Measurements from ENCODE around the gene PTPRZ1. TPM values are rescaled to one million over a fixed set of nuclear protein-coding genes. Genes with fewer than 3 reads are reported as not detected.

The PTPRZ1 gene
- total RNA-seq, 6 experiments from 2014 or later, result 0.29 to 0.47 TPM; not detected in 4

DNA sequence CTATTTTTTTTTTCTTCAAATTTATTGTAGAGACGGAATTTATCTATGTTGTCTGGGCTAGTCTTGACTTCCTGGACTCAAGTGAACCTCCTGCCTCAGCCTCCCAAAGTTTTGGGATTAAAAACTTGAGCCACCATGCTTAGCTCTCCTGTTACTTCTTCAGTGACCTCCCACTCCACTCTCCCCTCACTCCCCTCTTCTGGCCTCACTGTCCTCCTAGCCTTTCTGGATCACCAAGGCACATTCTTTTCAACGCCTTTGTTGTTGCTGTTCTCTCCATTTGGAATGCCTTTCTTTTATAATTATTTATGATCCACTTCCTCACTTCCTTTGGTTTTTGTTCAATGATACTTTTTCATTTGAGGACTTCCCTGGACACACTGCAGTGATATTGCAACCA, 17.9 kb downstream of the PTPRZ1 start:
- H3K27me3 ChIP-seq, result no peaks in the 10 kb centered on the region
- no peak for ATAC-seq
- DNase-seq, result no peak
- no peaks in the 10 kb centered on the region for H3K9me3 ChIP-seq
- no peak overlapping the region for H3K27ac ChIP-seq
- intact Hi-C loops (cut with DNase I), result no loop called here
- WGBS (ENCODE audit: insufficient coverage, low coverage, low lambda C conversion rate, missing lambda C conversion rate), result 40% methylated on average over 2 of the region's 2 CpGs
- H3K4me3 ChIP-seq, result no peak overlapping the region
- TF ChIP-seq, protein P1, sequence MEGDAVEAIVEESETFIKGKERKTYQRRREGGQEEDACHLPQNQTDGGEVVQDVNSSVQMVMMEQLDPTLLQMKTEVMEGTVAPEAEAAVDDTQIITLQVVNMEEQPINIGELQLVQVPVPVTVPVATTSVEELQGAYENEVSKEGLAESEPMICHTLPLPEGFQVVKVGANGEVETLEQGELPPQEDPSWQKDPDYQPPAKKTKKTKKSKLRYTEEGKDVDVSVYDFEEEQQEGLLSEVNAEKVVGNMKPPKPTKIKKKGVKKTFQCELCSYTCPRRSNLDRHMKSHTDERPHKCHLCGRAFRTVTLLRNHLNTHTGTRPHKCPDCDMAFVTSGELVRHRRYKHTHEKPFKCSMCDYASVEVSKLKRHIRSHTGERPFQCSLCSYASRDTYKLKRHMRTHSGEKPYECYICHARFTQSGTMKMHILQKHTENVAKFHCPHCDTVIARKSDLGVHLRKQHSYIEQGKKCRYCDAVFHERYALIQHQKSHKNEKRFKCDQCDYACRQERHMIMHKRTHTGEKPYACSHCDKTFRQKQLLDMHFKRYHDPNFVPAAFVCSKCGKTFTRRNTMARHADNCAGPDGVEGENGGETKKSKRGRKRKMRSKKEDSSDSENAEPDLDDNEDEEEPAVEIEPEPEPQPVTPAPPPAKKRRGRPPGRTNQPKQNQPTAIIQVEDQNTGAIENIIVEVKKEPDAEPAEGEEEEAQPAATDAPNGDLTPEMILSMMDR (IDR thresholded peaks at IDR 0.05), result no peak
- TF ChIP-seq POLR2A (IDR thresholded peaks at IDR 0.05), result no peak
- no peaks in the 10 kb centered on the region for H3K36me3 ChIP-seq
- no peaks in the 10 kb centered on the region for H3K4me1 ChIP-seq

DNA sequence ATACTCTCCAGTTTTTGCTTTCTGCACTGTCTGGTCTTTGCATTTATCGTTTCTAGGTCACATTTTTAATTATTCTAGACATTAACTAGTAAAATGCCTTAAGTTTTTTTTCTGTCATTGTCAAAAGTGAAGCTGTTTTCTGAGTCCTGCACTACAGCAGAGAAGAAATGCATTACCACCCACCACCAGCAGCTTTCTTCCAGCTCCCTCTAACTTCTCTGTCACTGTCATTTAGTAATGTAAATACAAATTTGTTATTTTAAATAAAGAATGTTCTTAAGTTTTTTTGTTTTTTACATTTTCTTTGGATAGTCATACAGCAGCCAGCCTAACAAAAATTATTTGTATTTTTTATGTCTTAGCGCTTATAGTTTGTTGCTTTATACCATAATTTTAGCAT, 18.8 kb downstream of the PTPRZ1 start:
- intact Hi-C loops (cut with DNase I), result no loop called here
- no peaks in the 10 kb centered on the region for H3K27me3 ChIP-seq
- TF ChIP-seq, protein P1 (IDR thresholded peaks at IDR 0.05), result no peak
- TF ChIP-seq POLR2A (IDR thresholded peaks at IDR 0.05), result no peak
- H3K4me3 ChIP-seq, result no peak overlapping the region
- H3K36me3 ChIP-seq, result no peaks in the 10 kb centered on the region
- ATAC-seq (no peak), DNase-seq (no peak)
- H3K9me3 ChIP-seq, result no peaks in the 10 kb centered on the region
- H3K4me1 ChIP-seq, result no peaks in the 10 kb centered on the region
- H3K27ac ChIP-seq, result no peak overlapping the region
- WGBS (ENCODE audit: insufficient coverage, low coverage, low lambda C conversion rate, missing lambda C conversion rate), result 60% methylated on average over 2 of the region's 2 CpGs

DNA sequence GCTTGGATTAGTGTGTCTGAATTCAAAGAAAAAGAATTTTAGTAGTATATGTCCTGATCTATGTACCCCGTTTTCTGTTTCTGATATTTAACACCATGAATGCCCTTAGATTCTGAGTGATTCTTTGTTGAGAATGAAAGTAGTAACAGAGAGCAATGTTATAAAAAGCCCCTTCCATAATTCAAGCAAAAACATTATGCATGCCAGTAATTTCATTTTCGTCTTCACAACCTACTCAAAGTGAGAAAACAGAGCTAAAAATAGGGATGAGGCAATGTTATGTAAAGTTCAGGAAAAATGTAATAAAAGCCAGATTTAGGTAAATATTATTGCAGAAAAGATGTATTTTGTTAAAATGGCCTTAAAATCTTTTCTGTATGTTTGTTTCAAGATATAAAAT, 28.1 kb downstream of the PTPRZ1 start:
- intact Hi-C loops (cut with DNase I), result no loop called here
- WGBS (ENCODE audit: insufficient coverage, low coverage, low lambda C conversion rate, missing lambda C conversion rate), result 25% methylated on average over 2 of the region's 2 CpGs

DNA sequence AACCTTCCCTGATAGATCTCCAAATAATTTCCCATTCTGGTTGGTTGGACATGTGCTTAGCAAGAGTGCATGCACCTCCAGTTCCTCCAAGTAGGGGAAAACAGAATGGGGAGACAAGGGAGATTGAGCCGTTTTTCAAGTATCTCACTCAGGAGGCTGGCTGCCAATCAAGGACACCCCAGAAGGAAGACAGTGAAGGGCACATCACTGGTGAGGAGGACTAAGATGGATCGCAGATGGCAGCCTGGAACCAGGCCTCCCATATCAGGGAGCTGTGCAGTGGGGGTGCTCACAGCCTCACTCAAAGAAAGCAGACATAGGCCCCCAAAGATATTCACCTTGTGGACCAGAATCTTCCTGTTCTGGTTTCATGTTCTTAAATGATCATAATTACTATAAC, 31.2 kb downstream of the PTPRZ1 start:
- DNase-seq, result no peak

More for the DNA sequence above, 28.1 kb downstream of the PTPRZ1 start:
- Histone ChIP-seq H3K27ac (no peak overlapping the region), H3K4me3 (no peak overlapping the region), H3K4me1 (no peaks in the 10 kb centered on the region), H3K27me3 (no peaks in the 10 kb centered on the region), H3K36me3 (no peaks in the 10 kb centered on the region), H3K9me3 (no peaks in the 10 kb centered on the region)
- no peak for ATAC-seq
- no peak for DNase-seq
- no peak for TF ChIP-seq POLR2A (IDR thresholded peaks at IDR 0.05)
- TF ChIP-seq, protein P1 (IDR thresholded peaks at IDR 0.05), result no peak

More for the DNA sequence above, 31.2 kb downstream of the PTPRZ1 start:
- ATAC-seq, result no peak
- TF ChIP-seq, protein P1 (IDR thresholded peaks at IDR 0.05), result no peak
- no peak for TF ChIP-seq POLR2A (IDR thresholded peaks at IDR 0.05)
- intact Hi-C loops (cut with DNase I), result no loop called here
- WGBS (ENCODE audit: insufficient coverage, low coverage, low lambda C conversion rate, missing lambda C conversion rate), result 56% methylated on average over 1 of the region's 2 CpGs
- Histone ChIP-seq H3K36me3 (no peaks in the 10 kb centered on the region), H3K27ac (no peak overlapping the region), H3K4me3 (no peak overlapping the region), H3K9me3 (no peaks in the 10 kb centered on the region), H3K27me3 (no peaks in the 10 kb centered on the region), H3K4me1 (no peaks in the 10 kb centered on the region)
